HG03060 (cell line): ENCODE measurements around the gene DEXI.
"Not testable (repeated sequence)": the region's sequence is repeated elsewhere in the genome, so short reads cannot be mapped to it uniquely, and the experiment has no call there.

Source experiments
- ATAC-seq: cut with Tn5 transposase; IDR thresholded peaks from one replicate; pipeline ENCODE4 v1.9.1; 2021; ENCODE audit warnings: low read depth, moderate number of reproducible peaks; ENCODE audit not compliant: unreplicated experiment

DEXI gene

GRCh38 chr16:10944249-10945064, 2.2 kb upstream of the DEXI start, which contains the start of gene CLEC16A:
Gene CLEC16A (plus strand): TSS chr16:10944564. CDS start chr16:10944718, 154 bp downstream.
- peak; percentile 64 for ATAC-seq

- no peak for ATAC-seq
These were observed 741 bp upstream of the DEXI start for GRCh38 chr16:10943064-10943353.

- not testable (repeated sequence) for ATAC-seq
These were observed 325 bp downstream of the DEXI start for GRCh38 chr16:10941935-10942351.

GRCh38 chr16:10941127-10941933, 938 bp downstream of the DEXI start:
- ATAC-seq, result no peak

GRCh38 chr16:10940501-10941079, 1.7 kb downstream of the DEXI start:
- no peak for ATAC-seq

GRCh38 chr16:10939649-10940234, 2.5 kb downstream of the DEXI start:
- no peak for ATAC-seq

- no peak for ATAC-seq
These were observed 3.2 kb downstream of the DEXI start for GRCh38 chr16:10938796-10939648.

GRCh38 chr16:10938321-10938720, 3.9 kb downstream of the DEXI start:
- no peak for ATAC-seq

- ATAC-seq, result no peak
These were observed 5.0 kb downstream of the DEXI start for GRCh38 chr16:10937068-10937859.

- ATAC-seq, result no peak
These were observed 5.8 kb downstream of the DEXI start for GRCh38 chr16:10936272-10936984.

GRCh38 chr16:10935226-10935915, 6.9 kb downstream of the DEXI start:
- no peak for ATAC-seq

- no peak for ATAC-seq
These were observed 7.8 kb downstream of the DEXI start for GRCh38 chr16:10934325-10935107.

GRCh38 chr16:10933865-10934264, 8.4 kb downstream of the DEXI start:
- no peak for ATAC-seq

GRCh38 chr16:10932959-10933710, 9.1 kb downstream of the DEXI start:
- ATAC-seq, result no peak

- ATAC-seq, result no peak
These were observed 10.2 kb downstream of the DEXI start for GRCh38 chr16:10931977-10932632.

GRCh38 chr16:10931134-10931533, 11.1 kb downstream of the DEXI start:
- no peak for ATAC-seq
